HG02884 (cell line): ENCODE measurements around the gene RBM25.
"Not testable (repeated sequence)": the region's sequence is repeated elsewhere in the genome, so short reads cannot be mapped to it uniquely, and the experiment has no call there.

Experiments used
- ATAC-seq: cut with Tn5 transposase; IDR thresholded peaks from one replicate; pipeline ENCODE4 v1.9.1; 2021; ENCODE audit warnings: mild to moderate bottlenecking, moderate library complexity; ENCODE audit not compliant: unreplicated experiment

The RBM25 gene

DNA sequence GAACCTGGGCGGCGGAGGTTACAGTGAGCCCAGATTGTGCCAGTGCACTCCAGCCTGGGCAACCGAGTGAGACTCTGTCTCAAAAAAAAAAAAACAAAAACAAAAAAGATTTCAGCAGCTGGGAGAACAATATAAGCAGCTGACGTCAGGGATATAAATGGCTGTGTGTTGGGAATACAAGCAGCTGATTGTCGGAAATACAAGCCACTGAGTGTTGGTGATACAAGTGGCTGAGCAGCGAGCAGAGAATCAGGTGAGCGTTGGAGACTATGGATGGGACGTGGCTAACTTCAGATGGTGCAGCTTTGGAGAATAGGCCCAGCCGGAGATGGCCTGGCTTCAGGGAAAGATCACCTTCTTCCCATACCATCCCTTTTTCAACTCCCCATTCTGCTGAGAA is 109.9 kb downstream of the RBM25 start:
- ATAC-seq = no peak

DNA sequence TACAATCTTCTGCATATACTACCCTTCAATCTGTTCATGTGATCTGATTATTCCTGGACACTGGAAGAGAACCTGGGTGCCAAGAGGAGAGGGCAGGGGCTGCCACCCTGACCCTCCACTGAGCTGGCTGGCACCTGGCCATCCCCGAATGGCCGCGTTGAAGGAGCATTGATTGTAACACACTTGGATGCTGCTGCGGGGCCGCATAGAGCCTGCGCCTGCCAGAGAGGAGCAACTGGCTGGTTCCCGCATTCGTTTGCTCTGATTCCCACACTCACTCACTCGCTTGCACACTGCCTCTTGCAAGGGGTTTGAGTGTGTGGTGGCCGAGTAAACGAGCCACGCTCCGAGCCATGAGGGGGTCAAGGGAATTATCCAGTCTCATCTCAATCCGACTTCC is 110.4 kb downstream of the RBM25 start:
- ATAC-seq = no peak

DNA sequence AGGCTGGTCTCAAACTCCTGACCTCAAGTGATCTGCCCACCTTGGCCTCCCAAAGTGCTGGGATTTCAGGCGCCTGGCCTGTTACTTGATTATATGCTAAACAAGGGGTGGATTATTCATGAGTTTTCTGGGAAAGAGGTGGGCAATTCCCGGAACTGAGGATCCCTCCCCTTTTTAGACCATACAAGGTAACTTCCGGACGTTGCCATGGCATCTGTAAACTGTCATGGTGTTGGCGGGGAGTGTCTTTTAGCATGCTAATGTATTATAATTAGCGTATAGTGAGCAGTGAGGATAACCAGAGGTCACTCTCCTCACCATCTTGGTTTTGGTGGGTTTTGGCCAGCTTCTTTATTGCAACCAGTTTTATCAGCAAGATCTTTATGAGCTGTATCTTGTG is 111.5 kb downstream of the RBM25 start:
- ATAC-seq = not testable (repeated sequence)

DNA sequence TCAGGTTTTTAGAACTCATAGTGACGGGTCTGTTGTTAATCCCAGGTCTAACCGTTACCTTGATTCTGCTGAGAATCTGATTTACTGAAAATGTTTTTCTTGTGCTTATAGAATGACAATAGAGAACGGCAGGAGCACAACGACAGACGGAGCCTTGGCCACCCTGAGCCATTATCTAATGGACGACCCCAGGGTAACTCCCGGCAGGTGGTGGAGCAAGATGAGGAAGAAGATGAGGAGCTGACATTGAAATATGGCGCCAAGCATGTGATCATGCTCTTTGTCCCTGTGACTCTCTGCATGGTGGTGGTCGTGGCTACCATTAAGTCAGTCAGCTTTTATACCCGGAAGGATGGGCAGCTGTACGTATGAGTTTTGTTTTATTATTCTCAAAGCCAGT is 112.4 kb downstream of the RBM25 start:
- ATAC-seq = no peak

DNA sequence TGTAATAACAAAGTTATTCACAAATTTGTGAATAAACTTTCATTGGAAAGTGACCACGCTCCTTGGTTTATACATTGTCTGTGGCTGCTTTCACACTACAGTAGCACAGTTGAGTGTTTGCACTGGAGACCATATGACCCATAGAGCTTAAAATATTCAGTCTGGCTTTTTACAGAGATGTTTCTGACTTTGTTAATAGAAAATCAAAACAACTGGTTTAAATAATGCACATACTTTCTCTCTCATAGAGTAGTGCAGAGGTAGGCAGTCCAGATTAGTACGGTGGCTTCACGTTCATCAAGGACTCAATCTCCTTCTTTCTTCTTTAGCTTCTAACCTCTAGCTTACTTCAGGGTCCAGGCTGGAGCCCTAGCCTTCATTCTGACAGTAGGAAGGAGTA is 114.2 kb downstream of the RBM25 start:
- ATAC-seq = no peak

DNA sequence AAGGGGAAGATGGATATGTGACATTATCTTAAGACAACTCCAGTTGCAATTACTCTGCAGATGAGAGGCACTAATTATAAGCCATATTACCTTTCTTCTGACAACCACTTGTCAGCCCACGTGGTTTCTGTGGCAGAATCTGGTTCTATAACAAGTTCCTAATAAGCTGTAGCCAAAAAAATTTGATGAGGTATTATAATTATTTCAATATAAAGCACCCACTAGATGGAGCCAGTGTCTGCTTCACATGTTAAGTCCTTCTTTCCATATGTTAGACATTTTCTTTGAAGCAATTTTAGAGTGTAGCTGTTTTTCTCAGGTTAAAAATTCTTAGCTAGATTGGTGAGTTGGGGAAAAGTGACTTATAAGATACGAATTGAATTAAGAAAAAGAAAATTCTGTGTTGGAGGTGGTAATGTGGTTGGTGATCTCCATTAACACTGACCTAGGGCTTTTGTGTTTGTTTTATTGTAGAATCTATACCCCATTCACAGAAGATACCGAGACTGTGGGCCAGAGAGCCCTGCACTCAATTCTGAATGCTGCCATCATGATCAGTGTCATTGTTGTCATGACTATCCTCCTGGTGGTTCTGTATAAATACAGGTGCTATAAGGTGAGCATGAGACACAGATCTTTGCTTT is 114.9 kb downstream of the RBM25 start:
- no peak for ATAC-seq
